ENCODE measurements around the gene ELAC2. TPM values are rescaled to one million over a fixed set of nuclear protein-coding genes. Genes with fewer than 3 reads are reported as not detected.

Gene ELAC2
- polyA plus RNA-seq, 3 donors: 24.2 to 39.6 (median 26.0) TPM

DNA sequence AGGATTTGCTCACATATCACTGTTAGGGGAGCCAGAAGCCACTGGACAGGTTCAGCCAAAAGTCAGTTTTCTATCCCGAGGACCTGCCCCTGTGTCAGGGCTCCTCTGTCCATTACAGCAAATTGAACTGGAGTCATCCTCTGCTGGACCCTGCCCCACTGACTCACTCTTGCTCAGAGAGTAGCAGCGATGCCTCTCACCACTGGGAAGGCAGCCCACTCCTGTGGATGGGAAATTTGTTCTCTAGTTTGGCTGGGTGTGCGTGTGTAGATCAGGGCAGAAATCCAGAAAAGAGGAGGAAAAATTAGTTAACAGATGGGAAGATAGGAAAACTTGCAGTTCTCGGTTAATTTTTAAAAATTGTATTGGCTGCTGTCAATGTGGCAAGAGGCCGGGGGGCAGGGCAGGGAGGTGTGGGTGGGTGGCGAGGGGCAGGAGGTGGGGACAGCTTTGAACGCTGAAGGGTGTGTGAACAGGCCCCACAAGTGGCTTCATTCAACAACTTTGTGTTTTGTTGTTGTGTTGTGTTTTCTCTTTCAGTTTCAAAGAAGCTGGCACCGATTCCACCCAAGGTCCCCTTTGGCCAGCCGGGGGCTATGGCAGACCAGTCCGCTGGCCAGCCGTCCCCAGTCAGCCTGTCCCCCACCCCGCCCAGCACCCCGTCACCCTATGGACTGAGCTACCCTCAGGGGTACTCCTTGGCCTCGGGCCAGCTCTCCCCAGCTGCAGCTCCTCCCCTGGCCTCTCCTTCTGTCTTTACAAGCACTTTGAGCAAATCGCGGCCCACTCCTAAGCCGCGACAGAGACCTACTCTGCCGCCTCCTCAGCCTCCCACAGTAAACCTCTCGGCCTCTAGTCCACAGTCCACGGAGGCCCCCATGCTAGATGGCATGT, 33.6 kb downstream of the ELAC2 start:
- intact Hi-C loops (cut with micrococcal nuclease): no loop called here
- Histone ChIP-seq H3K9me3 (replicated peaks in 1 of 2; ENCODE audit: control insufficient read depth in 1 of 2, insufficient read depth in 1 of 2, low read length in 2 of 2) (no peaks in the 10 kb centered on the region), H3K79me2 (ENCODE audit: insufficient read depth, low read length) (no peaks in the 10 kb centered on the region), H3K36me3 (replicated peaks in 1 of 2; ENCODE audit: control insufficient read depth in 1 of 2, insufficient read depth in 2 of 2, low read length in 2 of 2) (no peaks in the 10 kb centered on the region), H3K4me3 (replicated peaks in 1 of 3; ENCODE audit: low read depth in 2 of 3, low read length in 3 of 3) (no peak overlapping the region), H3K27me3 (ENCODE audit: control insufficient read depth in 2 of 2, insufficient read depth in 2 of 2, low read length in 2 of 2) (no peaks in the 10 kb centered on the region), H4K20me1 (ENCODE audit: insufficient read depth, low read length) (no peaks in the 10 kb centered on the region), H3K27ac (ENCODE audit: low read depth in 1 of 2, low read length in 2 of 2) (no peak overlapping the region), H3K9ac (ENCODE audit: insufficient read depth, low read length, poor library complexity, severe bottlenecking) (no peak overlapping the region), H2AFZ (ENCODE audit: insufficient read depth, low read depth, low read length, poor library complexity, severe bottlenecking) (no peak overlapping the region), H3K4me2 (replicated peaks; ENCODE audit: extremely low read depth, low read length, poor library complexity, severe bottlenecking) (no peak overlapping the region), H3K4me1 (ENCODE audit: control insufficient read depth in 1 of 2, insufficient read depth in 2 of 2, low read length in 2 of 2) (no peaks in the 10 kb centered on the region)
- Mint-ChIP-seq H3K9me3 (peaks cover 0 to 10% (median 4%) of the 10 kb centered on the region in 7 donors), H3K36me3 (no peaks in the 10 kb centered on the region), H3K27ac (peak overlapping the region in 1 of 7 donors; percentile 2), H3K4me3 (no peak overlapping the region), H3K4me1 (peaks cover 4% of the 10 kb centered on the region), H3K27me3 (ENCODE audit: low read depth in 3 of 3) (peaks cover 1 to 4% (median 1%) of the 10 kb centered on the region in 3 donors)
- TF ChIP-seq, protein P1, sequence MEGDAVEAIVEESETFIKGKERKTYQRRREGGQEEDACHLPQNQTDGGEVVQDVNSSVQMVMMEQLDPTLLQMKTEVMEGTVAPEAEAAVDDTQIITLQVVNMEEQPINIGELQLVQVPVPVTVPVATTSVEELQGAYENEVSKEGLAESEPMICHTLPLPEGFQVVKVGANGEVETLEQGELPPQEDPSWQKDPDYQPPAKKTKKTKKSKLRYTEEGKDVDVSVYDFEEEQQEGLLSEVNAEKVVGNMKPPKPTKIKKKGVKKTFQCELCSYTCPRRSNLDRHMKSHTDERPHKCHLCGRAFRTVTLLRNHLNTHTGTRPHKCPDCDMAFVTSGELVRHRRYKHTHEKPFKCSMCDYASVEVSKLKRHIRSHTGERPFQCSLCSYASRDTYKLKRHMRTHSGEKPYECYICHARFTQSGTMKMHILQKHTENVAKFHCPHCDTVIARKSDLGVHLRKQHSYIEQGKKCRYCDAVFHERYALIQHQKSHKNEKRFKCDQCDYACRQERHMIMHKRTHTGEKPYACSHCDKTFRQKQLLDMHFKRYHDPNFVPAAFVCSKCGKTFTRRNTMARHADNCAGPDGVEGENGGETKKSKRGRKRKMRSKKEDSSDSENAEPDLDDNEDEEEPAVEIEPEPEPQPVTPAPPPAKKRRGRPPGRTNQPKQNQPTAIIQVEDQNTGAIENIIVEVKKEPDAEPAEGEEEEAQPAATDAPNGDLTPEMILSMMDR (IDR thresholded peaks at IDR 0.05): no peak
- no peak for DNase-seq
- WGBS (ENCODE audit: insufficient coverage): 91% methylated on average over 14 of the region's 21 CpGs

DNA sequence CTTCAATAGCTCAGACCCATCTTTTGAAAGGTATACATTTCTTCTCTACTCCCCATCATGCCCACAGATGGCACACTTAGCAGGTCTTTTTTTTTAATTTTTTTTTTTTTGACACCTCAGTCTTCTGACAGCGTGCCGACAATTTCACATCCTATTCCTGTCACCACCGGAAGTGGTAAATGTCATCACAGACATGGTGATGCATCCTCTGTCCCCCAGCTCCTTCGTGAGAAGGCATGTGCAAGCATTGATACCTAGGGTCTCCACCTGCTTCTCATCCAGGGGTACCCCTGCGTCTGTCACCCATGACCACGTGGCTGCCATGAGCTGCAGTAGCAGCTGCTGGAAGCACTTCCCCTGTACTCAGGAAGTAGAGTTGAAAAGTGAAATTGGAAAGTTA, 35.6 kb downstream of the ELAC2 start:
- intact Hi-C loops (cut with micrococcal nuclease): no loop called here

More for the DNA sequence above, 35.6 kb downstream of the ELAC2 start:
- Histone ChIP-seq H3K9ac (ENCODE audit: insufficient read depth, low read length, poor library complexity, severe bottlenecking) (no peak overlapping the region), H3K4me2 (replicated peaks; ENCODE audit: extremely low read depth, low read length, poor library complexity, severe bottlenecking) (no peak overlapping the region), H3K9me3 (replicated peaks in 1 of 2; ENCODE audit: control insufficient read depth in 1 of 2, insufficient read depth in 1 of 2, low read length in 2 of 2) (no peaks in the 10 kb centered on the region), H3K27ac (ENCODE audit: low read depth in 1 of 2, low read length in 2 of 2) (no peak overlapping the region), H3K4me3 (replicated peaks in 1 of 3; ENCODE audit: low read depth in 2 of 3, low read length in 3 of 3) (no peak overlapping the region), H3K27me3 (ENCODE audit: control insufficient read depth in 2 of 2, insufficient read depth in 2 of 2, low read length in 2 of 2) (no peaks in the 10 kb centered on the region), H3K4me1 (ENCODE audit: control insufficient read depth in 1 of 2, insufficient read depth in 2 of 2, low read length in 2 of 2) (no peaks in the 10 kb centered on the region), H3K79me2 (ENCODE audit: insufficient read depth, low read length) (no peaks in the 10 kb centered on the region), H2AFZ (ENCODE audit: insufficient read depth, low read depth, low read length, poor library complexity, severe bottlenecking) (no peak overlapping the region), H4K20me1 (ENCODE audit: insufficient read depth, low read length) (no peaks in the 10 kb centered on the region), H3K36me3 (replicated peaks in 1 of 2; ENCODE audit: control insufficient read depth in 1 of 2, insufficient read depth in 2 of 2, low read length in 2 of 2) (no peaks in the 10 kb centered on the region)
- H3K9me3 Mint-ChIP-seq: peaks cover 0 to 10% (median 4%) of the 10 kb centered on the region in 7 donors
- peaks cover 4% of the 10 kb centered on the region for H3K4me1 Mint-ChIP-seq
- H3K36me3 Mint-ChIP-seq: no peaks in the 10 kb centered on the region
- TF ChIP-seq, protein P1 (IDR thresholded peaks at IDR 0.05): no peak
- WGBS (ENCODE audit: insufficient coverage): 67% methylated on average over 5 of the region's 6 CpGs
- H3K27ac Mint-ChIP-seq: no peak overlapping the region
- peak in 1 of 3 donors; percentile 14 for DNase-seq
- peaks cover 1 to 4% (median 1%) of the 10 kb centered on the region in 3 donors for H3K27me3 Mint-ChIP-seq (ENCODE audit: low read depth in 3 of 3)
- no peak overlapping the region for H3K4me3 Mint-ChIP-seq

Data from CD14-positive monocyte (primary cell).